NCI-H446 (cell line): Measurements from ENCODE around the gene EMC1.
A peak's percentile ranks its signal among the peaks of the same experiment; 100 is the strongest.
"Not testable (repeated sequence)": the region's sequence is repeated elsewhere in the genome, so short reads cannot be mapped to it uniquely, and the experiment has no call there.

Experiments
- DNase-seq, 2 experiments: peaks; one replicate each; lab custom pipeline; 2025; lab: John Stamatoyannopoulos, UW

EMC1 gene

GRCh38 chr1:19251305-19252196 lies at the start of gene EMC1, which contains the start of gene MRTO4:
Gene EMC1 (minus strand): TSS chr1:19251524. CDS start chr1:19251509, 15 bp downstream.
Gene MRTO4 (plus strand): TSS chr1:19251805. CDS start chr1:19251836, 31 bp downstream.
- DNase-seq = peak; percentile 90 to 92

- DNase-seq = no peak
Observed at GRCh38 chr1:19300211-19300610, 48.9 kb upstream of the EMC1 start.

- DNase-seq = no peak
Observed at GRCh38 chr1:19294638-19295037, 43.3 kb upstream of the EMC1 start.

GRCh38 chr1:19289244-19289643 lies 37.9 kb upstream of the EMC1 start:
- no peak for DNase-seq

- DNase-seq = not testable (repeated sequence)
Observed at GRCh38 chr1:19288324-19289241, 37.3 kb upstream of the EMC1 start, which contains the start of gene AKR7A3. Gene AKR7A3 (minus strand): TSS chr1:19288770. CDS start chr1:19288709, 61 bp downstream.

GRCh38 chr1:19287436-19288185 lies 36.3 kb upstream of the EMC1 start:
- DNase-seq = no peak

- DNase-seq = not testable (repeated sequence)
Observed at GRCh38 chr1:19285807-19286206, 34.5 kb upstream of the EMC1 start.

GRCh38 chr1:19285366-19285765 lies 34.0 kb upstream of the EMC1 start:
- DNase-seq = not testable (repeated sequence)

GRCh38 chr1:19284881-19285280 lies 33.6 kb upstream of the EMC1 start:
- no peak for DNase-seq

GRCh38 chr1:19283891-19284290 lies 32.6 kb upstream of the EMC1 start:
- DNase-seq = no peak

- no peak for DNase-seq
Observed at GRCh38 chr1:19274636-19275035, 23.3 kb upstream of the EMC1 start.

- not testable (repeated sequence) for DNase-seq
Observed at GRCh38 chr1:19273844-19274531, 22.7 kb upstream of the EMC1 start.

GRCh38 chr1:19273106-19273843 lies 22.0 kb upstream of the EMC1 start:
- no peak for DNase-seq

- DNase-seq = no peak
Observed at GRCh38 chr1:19272064-19272463, 20.7 kb upstream of the EMC1 start.

- DNase-seq = not testable (repeated sequence)
Observed at GRCh38 chr1:19270343-19270730, 19.0 kb upstream of the EMC1 start.

GRCh38 chr1:19269427-19270342 lies 18.4 kb upstream of the EMC1 start:
- DNase-seq = not testable (repeated sequence)

GRCh38 chr1:19268445-19268844 lies 17.1 kb upstream of the EMC1 start:
- DNase-seq = no peak

GRCh38 chr1:19262744-19263143 lies 11.4 kb upstream of the EMC1 start:
- DNase-seq = no peak

- no peak for DNase-seq
Observed at GRCh38 chr1:19262047-19262446, 10.7 kb upstream of the EMC1 start.
